Measurements from ENCODE around the gene SGK1. TPM values are rescaled to one million over a fixed set of nuclear protein-coding genes. Genes with fewer than 3 reads are reported as not detected.

The SGK1 gene
- total RNA-seq, 6 experiments from 2014 or later: 15.9 to 149 (median 43.0) TPM

DNA sequence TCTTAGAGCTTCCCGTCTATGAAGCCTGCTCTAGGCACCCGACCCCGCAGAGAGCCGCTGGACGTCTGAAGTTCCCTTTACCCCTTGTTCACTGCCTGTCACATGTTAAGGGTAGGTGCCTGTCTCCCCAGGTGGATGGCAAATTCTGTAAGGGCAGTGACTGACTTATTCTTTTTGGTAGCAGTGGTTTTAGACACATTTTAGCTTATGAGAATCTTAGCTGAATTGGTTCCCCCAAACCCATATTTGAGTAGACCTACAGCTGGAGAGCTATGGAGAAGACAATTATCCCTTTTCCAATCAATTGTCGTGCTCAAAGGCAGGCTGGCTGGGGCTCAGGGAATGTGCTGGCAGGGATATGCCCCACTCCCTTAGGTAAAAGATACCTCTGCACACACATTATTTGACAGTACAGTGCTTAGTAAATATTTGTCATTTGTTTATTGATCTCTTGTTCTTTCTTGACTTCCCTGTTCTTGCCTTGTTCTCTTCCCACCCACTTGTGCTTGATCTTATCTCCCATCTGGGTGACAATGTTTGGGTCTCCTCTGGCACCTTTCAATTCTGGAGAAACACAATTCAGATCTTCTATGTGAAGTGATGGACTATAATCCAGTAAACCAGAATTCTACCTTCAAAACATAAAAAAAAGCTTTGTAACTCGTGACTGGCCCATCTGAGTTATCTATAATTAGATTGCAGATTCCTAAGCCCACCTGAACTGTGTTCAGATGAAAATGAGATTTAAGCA, 151.2 kb downstream of the SGK1 start:
- H3K27ac ChIP-seq: no peak overlapping the region
- intact Hi-C loops (cut with DNase I): no loop called here
- TF ChIP-seq POLR2A (IDR thresholded peaks at IDR 0.05): no peak
- TF ChIP-seq CTCF (IDR thresholded peaks at IDR 0.05): no peak
- peaks cover 6 to 30% (median 15%) of the 10 kb centered on the region in 4 donors for H3K36me3 ChIP-seq
- no peaks in the 10 kb centered on the region for H3K27me3 ChIP-seq
- peaks cover 0 to 21% (median 10%) of the 10 kb centered on the region in 4 donors for H3K4me1 ChIP-seq
- no peak for DNase-seq
- no peak overlapping the region for H3K4me3 ChIP-seq
- H3K9me3 ChIP-seq: no peaks in the 10 kb centered on the region
- WGBS (ENCODE audit: insufficient coverage, low coverage, low lambda C conversion rate, missing lambda C conversion rate): 52% methylated on average over 7 of the region's 7 CpGs
- peak; percentile 26 to 74 (median 45) for ATAC-seq

- intact Hi-C loops (cut with DNase I): no loop called here
- Histone ChIP-seq H3K9me3 (no peaks in the 10 kb centered on the region), H3K4me1 (peaks cover 0 to 15% (median 5%) of the 10 kb centered on the region in 4 donors)
These were observed 152.2 kb downstream of the SGK1 start for GRCh38 chr6:134165561-134166201.

DNA sequence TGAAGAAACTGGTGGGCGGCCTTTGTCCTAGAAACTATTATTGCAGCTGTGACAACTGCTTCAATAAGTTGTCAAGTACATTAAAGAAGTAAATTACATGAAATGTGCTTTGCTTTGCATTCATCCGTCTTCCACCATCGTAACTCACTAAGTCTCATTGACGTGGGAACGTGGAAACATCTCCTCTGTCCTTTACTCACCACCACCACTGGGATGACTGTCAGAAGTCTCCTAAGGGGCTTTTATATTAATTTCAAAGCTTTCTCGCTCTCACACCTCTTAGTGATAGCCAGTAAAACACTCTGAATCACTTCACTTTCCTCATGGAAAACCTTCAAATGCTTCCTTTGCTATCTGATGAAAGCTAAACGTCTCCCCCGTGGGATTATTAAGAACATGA, 153.6 kb downstream of the SGK1 start:
- intact Hi-C loops (cut with DNase I): no loop called here

More at GRCh38 chr6:134165561-134166201, 152.2 kb downstream of the SGK1 start:
- 81% methylated on average over 5 of the region's 5 CpGs for WGBS (ENCODE audit: insufficient coverage, low coverage, low lambda C conversion rate, missing lambda C conversion rate)
- H3K36me3 ChIP-seq: peaks cover 0 to 20% (median 8%) of the 10 kb centered on the region in 4 donors
- ATAC-seq: no peak
- DNase-seq: no peak
- no peak overlapping the region for H3K4me3 ChIP-seq
- no peak overlapping the region for H3K27ac ChIP-seq
- TF ChIP-seq CTCF (IDR thresholded peaks at IDR 0.05): no peak
- no peak for TF ChIP-seq POLR2A (IDR thresholded peaks at IDR 0.05)
- no peaks in the 10 kb centered on the region for H3K27me3 ChIP-seq

DNA sequence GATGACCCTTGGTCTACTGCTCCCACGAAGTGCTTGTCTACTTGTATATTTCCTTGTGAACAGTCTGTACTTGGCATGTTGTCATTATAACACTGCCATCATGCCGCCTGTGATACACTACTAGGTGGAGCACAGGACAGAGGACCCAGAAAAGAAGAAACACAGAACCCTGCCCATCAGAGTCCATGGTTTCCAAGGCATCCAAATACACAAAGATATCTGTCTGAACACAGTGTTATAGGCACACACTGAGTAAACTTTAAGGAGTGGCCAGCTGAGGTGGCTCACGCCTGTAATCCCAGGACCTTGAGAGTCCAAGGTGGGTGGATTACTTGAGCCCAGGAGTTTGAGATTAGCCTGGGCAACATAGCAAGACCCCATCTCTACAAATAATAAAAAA, 155.0 kb downstream of the SGK1 start:
- H3K4me3 ChIP-seq: no peak overlapping the region
- H3K9me3 ChIP-seq: no peaks in the 10 kb centered on the region
- H3K27me3 ChIP-seq: no peaks in the 10 kb centered on the region
- 68% methylated on average over 3 of the region's 3 CpGs for WGBS (ENCODE audit: insufficient coverage, low coverage, low lambda C conversion rate, missing lambda C conversion rate)
- intact Hi-C loops (cut with DNase I): no loop called here
- H3K27ac ChIP-seq: no peak overlapping the region
- no peaks in the 10 kb centered on the region for H3K36me3 ChIP-seq
- DNase-seq (no peak), ATAC-seq (peak in 1 of 4 donors; percentile 41)
- TF ChIP-seq POLR2A (IDR thresholded peaks at IDR 0.05) (no peak), CTCF (IDR thresholded peaks at IDR 0.05) (no peak)
- H3K4me1 ChIP-seq: peaks cover 0 to 10% (median 4%) of the 10 kb centered on the region in 4 donors

More for the DNA sequence above, 153.6 kb downstream of the SGK1 start:
- Histone ChIP-seq H3K9me3 (no peaks in the 10 kb centered on the region), H3K4me1 (peaks cover 0 to 10% (median 4%) of the 10 kb centered on the region in 4 donors), H3K27me3 (no peaks in the 10 kb centered on the region), H3K4me3 (no peak overlapping the region), H3K27ac (no peak overlapping the region), H3K36me3 (peaks cover 0 to 6% (median 0%) of the 10 kb centered on the region in 4 donors)
- ATAC-seq: no peak
- WGBS (ENCODE audit: insufficient coverage, low coverage, low lambda C conversion rate, missing lambda C conversion rate): 81% methylated on average over 8 of the region's 8 CpGs
- TF ChIP-seq CTCF (IDR thresholded peaks at IDR 0.05): no peak
- no peak for TF ChIP-seq POLR2A (IDR thresholded peaks at IDR 0.05)
- DNase-seq: no peak
